Measurements from ENCODE around the gene VWC2L.

VWC2L gene

DNA sequence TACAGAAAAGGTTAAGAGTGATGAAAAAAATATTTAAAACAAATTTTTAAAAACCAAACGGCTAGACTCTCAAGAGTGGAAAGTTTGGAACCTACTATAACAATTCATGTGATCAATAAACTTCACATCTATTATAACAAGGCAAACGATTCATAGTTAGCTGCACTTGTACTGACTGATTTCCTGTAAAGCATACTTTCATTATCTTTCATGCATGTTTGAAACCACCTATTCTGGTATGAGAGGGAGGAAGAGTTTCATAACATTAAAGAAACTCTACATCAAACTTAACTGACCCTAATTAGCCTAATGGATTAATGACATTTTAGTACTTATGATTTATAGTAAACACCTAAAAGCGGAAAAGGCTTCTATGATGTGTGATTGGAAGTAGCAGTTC, 43.7 kb upstream of the VWC2L start:
- H3K27ac ChIP-seq (ENCODE audit: low read depth, low read length): no peak overlapping the region
- H3K9me3 ChIP-seq (ENCODE audit: control insufficient read depth, insufficient read depth, low read length): no peaks in the 10 kb centered on the region
- H3K4me1 ChIP-seq (ENCODE audit: control insufficient read depth, low read length): no peaks in the 10 kb centered on the region
- H3K27me3 ChIP-seq (ENCODE audit: control insufficient read depth, low read length): no peaks in the 10 kb centered on the region
- TF ChIP-seq, protein P1, sequence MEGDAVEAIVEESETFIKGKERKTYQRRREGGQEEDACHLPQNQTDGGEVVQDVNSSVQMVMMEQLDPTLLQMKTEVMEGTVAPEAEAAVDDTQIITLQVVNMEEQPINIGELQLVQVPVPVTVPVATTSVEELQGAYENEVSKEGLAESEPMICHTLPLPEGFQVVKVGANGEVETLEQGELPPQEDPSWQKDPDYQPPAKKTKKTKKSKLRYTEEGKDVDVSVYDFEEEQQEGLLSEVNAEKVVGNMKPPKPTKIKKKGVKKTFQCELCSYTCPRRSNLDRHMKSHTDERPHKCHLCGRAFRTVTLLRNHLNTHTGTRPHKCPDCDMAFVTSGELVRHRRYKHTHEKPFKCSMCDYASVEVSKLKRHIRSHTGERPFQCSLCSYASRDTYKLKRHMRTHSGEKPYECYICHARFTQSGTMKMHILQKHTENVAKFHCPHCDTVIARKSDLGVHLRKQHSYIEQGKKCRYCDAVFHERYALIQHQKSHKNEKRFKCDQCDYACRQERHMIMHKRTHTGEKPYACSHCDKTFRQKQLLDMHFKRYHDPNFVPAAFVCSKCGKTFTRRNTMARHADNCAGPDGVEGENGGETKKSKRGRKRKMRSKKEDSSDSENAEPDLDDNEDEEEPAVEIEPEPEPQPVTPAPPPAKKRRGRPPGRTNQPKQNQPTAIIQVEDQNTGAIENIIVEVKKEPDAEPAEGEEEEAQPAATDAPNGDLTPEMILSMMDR (IDR thresholded peaks at IDR 0.05; ENCODE audit: low read depth, low read length, poor library complexity, severe bottlenecking): no peak
- no peak for TF ChIP-seq EZH2phosphoT487 (IDR thresholded peaks at IDR 0.05; ENCODE audit: borderline replicate concordance, low read length)
- H3F3A ChIP-seq (ENCODE audit: control insufficient read depth, insufficient read depth): no peaks in the 10 kb centered on the region
- H3K9me2 ChIP-seq (replicated peaks; ENCODE audit: control insufficient read depth, low read length): no peaks in the 10 kb centered on the region
- no peak overlapping the region for H3K4me2 ChIP-seq (ENCODE audit: low read length)
- no peaks in the 10 kb centered on the region for H3K79me2 ChIP-seq (ENCODE audit: control insufficient read depth, low read length)
- H3K4me3 ChIP-seq (ENCODE audit: low read length): no peak overlapping the region
- no peaks in the 10 kb centered on the region for H4K20me1 ChIP-seq (ENCODE audit: control insufficient read depth, insufficient read depth, low read depth, low read length)
- H3K36me3 ChIP-seq (ENCODE audit: control insufficient read depth, low read length): no peaks in the 10 kb centered on the region

DNA sequence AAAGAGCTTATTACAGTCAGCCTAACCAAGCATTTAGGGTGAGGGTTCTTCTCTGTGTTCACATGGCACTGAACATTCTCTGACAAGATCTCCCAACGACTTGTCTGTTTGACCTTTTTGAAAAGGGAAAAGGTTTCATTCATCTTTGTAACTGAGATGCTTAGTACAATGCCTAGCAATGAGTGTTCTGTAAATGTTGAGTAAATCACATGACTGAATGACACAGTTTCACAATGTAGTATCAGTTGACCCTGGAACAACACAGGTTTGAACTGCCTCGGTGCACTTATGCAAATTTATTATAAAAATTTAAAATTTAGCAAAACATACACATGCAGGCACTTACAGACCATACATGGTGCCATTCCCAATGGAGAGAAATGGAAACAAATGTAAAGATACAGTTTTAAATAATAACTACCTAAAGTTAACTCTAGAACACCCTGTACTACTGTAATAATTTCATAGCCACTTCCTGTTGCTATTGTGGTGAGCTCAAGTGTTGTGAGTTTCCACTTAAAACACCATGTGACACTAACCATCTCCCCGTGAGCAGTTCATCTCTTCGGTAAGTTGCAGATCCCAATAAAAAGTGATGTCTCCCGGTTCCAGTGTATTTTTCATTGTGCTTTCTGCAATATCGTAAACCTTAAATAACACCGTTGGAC, 34.1 kb upstream of the VWC2L start:
- no peaks in the 10 kb centered on the region for H3F3A ChIP-seq (ENCODE audit: control insufficient read depth, insufficient read depth)
- no peaks in the 10 kb centered on the region for H3K4me1 ChIP-seq (ENCODE audit: control insufficient read depth, low read length)
- H3K4me3 ChIP-seq (ENCODE audit: low read length): no peak overlapping the region
- no peaks in the 10 kb centered on the region for H3K9me3 ChIP-seq (ENCODE audit: control insufficient read depth, insufficient read depth, low read length)
- H3K27ac ChIP-seq (ENCODE audit: low read depth, low read length): no peak overlapping the region
- H3K27me3 ChIP-seq (ENCODE audit: control insufficient read depth, low read length): no peaks in the 10 kb centered on the region
- no peaks in the 10 kb centered on the region for H4K20me1 ChIP-seq (ENCODE audit: control insufficient read depth, insufficient read depth, low read depth, low read length)
- TF ChIP-seq, protein P1 (IDR thresholded peaks at IDR 0.05; ENCODE audit: low read depth, low read length, poor library complexity, severe bottlenecking): no peak
- TF ChIP-seq EZH2phosphoT487 (IDR thresholded peaks at IDR 0.05; ENCODE audit: borderline replicate concordance, low read length): no peak
- H3K79me2 ChIP-seq (ENCODE audit: control insufficient read depth, low read length): no peaks in the 10 kb centered on the region
- no peak overlapping the region for H3K4me2 ChIP-seq (ENCODE audit: low read length)
- no peaks in the 10 kb centered on the region for H3K9me2 ChIP-seq (replicated peaks; ENCODE audit: control insufficient read depth, low read length)
- no peaks in the 10 kb centered on the region for H3K36me3 ChIP-seq (ENCODE audit: control insufficient read depth, low read length)

DNA sequence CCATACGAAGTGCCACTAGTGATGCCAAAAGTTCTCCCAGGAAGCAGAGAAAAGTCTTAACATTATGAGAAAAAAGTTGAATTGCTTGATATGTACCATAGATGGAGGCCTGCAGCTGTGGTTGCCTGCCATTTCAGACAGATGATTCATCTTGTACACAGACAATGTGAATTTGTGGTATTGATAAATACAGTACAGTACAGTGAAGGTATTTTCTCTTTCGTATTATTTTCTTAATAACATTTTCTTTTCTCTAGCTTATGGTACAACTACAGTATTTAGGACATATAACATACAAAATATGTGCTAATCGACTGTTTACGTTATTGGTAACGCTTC, 33.6 kb upstream of the VWC2L start:
- Histone ChIP-seq H3K27ac (ENCODE audit: low read depth, low read length) (no peak overlapping the region), H3K4me3 (ENCODE audit: low read length) (no peak overlapping the region), H3K9me3 (ENCODE audit: control insufficient read depth, insufficient read depth, low read length) (no peaks in the 10 kb centered on the region), H3K27me3 (ENCODE audit: control insufficient read depth, low read length) (no peaks in the 10 kb centered on the region), H3K4me1 (ENCODE audit: control insufficient read depth, low read length) (no peaks in the 10 kb centered on the region), H3K9me2 (replicated peaks; ENCODE audit: control insufficient read depth, low read length) (no peaks in the 10 kb centered on the region), H3F3A (ENCODE audit: control insufficient read depth, insufficient read depth) (no peaks in the 10 kb centered on the region), H3K36me3 (ENCODE audit: control insufficient read depth, low read length) (no peaks in the 10 kb centered on the region), H4K20me1 (ENCODE audit: control insufficient read depth, insufficient read depth, low read depth, low read length) (no peaks in the 10 kb centered on the region), H3K4me2 (ENCODE audit: low read length) (no peak overlapping the region), H3K79me2 (ENCODE audit: control insufficient read depth, low read length) (no peaks in the 10 kb centered on the region)
- TF ChIP-seq EZH2phosphoT487 (IDR thresholded peaks at IDR 0.05; ENCODE audit: borderline replicate concordance, low read length): no peak
- TF ChIP-seq, protein P1 (IDR thresholded peaks at IDR 0.05; ENCODE audit: low read depth, low read length, poor library complexity, severe bottlenecking): no peak
